C4-2B (cell line): ENCODE data around the gene EPB41L2.

ENCODE experiments used
- CTCF ChIP-seq: fragments of 450-650 bp; conservative IDR thresholded peaks from 2 replicates; pipeline ENCODE4 v1.5.1; 2017; ENCODE audit warnings: mild to moderate bottlenecking
- ZFX ChIP-seq: fragments of 450-650 bp; IDR thresholded peaks from 2 replicates; pipeline ENCODE4 v1.6.1; 2017

GRCh38 chr6:130873746-130874145, 189.3 kb downstream of the EPB41L2 start:
- TF ChIP-seq CTCF (no peak), ZFX (no peak)
